GM21528 (cell line): ENCODE results near the gene P2RX5.

Experiments used
- ATAC-seq: cut with Tn5 transposase; IDR thresholded peaks from one replicate; pipeline ENCODE4 v1.9.1; 2021; ENCODE audit warnings: mild to moderate bottlenecking, moderate library complexity; ENCODE audit not compliant: unreplicated experiment, low FRiP score

The P2RX5 gene

DNA sequence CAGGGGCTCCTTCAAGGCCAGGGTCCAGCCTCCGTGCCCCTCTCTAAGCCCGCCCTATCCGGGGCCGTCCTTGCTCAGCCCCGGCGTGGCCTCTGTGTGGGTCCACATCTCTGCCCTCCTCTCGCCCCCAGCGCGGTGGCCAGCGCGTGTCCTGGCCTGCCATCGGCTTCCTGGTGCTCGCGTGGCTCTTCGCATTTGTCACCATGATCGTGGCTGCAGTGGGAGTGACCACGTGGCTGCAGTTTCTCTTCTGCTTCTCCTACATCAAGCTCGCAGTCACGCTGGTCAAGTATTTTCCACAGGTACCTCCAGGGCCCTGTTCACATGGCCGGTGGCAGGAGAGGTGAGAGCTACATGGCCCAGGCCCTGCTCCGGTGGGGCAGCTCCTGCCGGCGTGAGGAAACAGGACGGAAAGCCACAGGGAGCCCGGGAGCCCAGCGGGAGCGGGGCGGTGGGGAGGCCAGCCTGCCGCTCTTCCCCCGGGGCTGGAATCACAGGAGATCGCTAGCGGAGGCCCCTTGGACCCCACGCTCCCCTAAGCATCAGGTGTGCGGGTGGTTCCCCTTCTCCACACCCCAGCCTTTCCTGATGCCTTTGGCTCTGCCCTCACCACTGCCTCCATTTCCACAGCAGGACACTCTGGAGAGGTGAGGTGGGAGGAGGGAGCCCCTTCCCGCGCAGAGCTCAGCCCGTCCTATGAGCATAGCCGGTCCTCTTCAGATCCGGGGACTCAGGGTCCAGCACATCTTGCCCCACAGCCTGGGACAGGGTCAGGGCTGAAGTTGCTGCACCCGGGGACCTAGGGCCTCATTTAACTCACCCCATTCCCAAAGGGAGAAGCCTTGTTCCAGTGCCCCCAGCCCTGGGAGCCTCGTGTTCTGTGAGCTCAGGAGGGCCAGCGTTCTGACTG, 37.8 kb downstream of the P2RX5 start:
- ATAC-seq: no peak

DNA sequence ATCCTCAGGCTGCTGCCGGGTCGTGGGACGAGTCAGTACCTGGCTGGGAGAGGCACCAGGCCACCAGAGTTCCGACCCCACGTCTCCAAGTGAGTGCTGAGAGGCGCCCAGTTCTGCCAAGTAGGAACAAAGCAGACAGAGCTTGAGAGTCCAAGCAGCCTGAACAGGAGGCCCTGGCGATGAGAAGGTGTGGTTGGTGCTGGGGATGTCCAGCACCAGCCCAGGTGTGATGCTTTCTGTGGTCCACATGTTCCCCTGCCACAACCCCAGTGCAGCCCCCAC, 38.4 kb downstream of the P2RX5 start:
- no peak for ATAC-seq

DNA sequence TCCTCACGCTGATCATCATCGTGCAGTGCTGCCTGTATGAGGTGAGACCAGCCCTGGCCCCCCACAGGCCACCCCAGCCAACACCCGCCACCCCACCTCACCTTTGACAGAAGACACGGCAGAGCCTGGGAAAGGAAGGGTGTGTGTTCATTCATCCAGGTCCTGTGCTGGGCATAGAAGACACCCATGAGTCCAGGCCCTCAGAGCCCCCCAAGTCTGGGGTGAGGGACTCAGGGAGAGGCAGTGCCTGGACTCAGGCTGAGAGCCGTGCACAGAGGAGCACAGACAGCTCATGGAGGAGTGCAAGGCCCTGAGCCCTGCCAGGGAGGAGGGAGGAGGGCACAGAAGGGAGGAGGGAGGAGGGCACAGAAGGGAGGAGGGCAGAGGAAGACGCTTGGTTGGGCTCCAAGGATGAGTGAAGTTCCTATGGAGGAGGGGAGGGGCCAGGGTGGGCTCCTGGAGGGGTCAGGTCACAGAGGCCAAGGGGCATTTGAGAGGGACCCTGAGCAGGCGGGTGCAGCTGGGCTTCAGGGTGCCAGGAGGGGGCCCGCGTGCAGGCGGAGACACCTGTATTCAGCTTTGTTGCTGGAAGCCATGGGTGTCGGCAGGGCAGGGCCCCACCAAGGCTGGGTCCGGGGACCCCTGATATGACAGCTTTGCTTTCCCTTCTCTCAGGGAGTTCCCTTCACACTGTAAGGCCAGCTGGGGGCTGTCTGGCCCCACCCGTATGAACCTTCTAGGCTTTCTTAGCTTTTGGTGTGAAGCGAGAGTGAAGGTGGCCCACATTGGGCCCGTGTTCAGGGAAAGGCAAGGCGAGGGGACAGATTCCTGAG, 39.0 kb downstream of the P2RX5 start:
- ATAC-seq: no peak

DNA sequence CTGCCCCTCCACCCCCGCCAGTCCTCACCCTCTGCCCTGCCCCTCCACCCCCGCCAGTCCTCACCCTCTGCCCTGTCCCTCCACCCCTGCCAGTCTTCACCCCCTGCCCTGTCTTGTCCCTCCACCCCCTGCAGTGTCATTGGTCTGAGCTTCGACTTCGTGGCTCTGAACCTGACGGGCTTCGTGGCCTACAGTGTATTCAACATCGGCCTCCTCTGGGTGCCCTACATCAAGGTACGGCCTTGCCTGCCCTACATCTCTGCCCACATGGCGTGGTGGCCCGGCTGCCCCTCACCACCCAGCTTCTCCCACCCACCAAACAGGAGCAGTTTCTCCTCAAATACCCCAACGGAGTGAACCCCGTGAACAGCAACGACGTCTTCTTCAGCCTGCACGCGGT, 39.6 kb downstream of the P2RX5 start:
- no peak for ATAC-seq

DNA sequence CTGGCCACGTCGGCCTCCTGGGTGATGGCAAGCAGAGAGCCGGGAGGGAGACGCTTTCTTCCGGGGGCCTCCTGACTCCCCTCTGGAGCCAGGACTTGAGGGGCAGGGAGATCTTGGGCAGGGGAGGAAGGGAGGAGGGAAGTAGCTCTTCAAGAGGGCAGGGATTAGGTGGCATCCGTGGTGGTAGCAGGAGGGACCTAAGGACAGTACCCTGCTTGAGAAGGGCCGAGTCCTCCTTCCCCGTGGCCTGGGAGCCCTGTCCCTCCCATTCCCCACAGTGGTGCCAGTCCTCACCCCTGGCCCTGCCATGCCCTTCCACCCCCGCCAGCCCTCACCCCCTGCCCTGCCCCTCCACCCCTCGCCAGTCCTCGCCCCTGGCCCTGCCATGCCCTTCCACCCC, 40.2 kb downstream of the P2RX5 start:
- no peak for ATAC-seq

DNA sequence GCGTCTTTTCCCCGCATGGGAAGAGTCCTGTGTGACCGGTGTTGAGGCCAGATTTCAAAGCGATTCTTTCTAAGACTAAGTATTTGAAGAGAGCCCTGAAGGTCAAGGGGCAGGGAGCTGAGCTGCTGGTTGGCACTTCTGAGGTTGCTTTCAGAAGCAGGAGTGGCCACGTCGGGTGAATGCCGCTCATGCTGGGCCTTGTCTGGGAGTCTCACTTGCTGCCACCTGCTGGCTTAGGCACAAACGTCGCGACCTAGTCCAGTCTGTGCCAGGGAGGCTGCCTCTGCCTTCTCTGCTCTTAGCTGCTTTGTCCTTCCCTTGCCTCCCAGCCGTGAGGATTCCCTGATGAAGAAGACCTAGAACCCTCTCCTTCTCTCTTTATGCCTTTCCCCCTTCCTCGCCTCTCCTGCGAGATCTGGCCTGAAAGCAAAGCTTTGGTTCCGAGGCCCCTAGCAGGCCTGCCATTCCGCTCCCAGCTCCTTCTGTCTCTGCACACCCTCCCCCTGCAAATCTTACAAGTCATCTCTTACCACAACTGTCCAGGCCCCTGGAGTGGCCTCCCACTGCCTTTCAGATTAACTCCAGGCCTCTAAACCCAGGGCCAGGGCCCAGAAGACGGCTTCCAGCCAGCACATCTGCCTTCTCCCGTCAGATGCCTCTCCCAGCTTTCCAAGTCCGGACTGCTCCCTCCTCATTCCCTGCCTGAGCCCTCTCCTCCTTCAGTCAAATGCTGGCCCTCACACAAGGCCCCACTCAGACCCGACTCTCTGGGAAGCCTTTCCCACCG, 48.0 kb downstream of the P2RX5 start:
- no peak for ATAC-seq

DNA sequence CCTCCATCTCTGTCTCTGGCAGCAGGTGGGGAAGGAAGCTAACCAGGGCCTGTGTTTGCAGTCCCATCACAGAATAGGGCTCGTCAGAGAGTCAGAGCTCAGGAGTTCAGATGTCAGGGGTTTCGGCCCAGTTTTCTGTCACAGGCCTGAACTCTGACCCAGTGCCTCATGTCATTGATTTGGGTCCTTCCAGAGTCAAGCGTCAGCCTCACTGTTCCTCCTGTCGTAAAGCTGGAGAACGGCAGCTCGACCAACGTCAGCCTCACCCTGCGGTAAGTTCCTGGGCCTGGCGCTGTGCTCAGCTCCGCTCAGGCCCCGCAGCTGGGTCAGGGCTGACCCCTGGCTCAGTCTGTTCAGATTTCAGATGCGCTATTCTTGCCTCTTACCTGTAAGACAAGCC, 48.7 kb downstream of the P2RX5 start:
- no peak for ATAC-seq

DNA sequence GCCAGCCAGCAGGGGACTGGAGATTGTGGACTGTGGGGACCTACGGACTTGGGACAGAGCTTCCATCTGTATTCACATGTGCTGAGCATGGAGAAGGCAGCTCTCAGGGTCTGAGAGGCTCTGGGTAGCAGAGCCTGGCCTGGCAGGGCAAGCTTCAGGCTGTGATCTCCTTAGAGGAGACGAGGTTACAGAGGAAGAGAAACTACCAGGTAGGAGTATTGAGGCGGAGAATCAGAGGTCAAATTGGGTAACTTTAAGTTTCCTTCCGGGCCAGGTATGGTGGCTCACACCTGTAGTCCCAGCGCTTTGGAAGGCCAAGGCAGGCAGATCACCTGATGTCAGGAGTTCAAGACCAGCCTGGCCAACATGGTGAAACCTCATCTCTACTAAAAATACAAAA, 50.6 kb downstream of the P2RX5 start:
- no peak for ATAC-seq

DNA sequence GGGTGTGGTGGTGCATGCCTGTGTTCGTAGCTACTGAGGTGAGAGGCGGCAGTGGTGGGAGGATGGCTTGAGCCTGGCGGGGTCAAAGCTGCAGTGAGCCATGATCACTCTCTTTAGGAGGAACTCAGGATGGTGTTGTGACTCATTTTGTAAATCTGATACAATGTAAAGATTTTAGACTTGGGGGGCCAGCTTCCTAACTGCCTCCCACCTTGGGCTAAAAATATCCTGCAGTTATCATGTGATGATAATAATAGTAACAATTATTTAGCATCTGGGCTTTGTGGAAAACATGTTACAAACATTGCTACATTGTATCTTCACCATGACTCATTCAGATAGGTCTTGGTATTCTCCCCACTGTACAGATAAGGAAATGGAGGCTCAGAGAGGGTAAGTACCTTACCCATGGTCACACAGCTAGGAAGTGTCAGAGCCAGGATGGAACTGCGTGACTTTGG, 52.0 kb downstream of the P2RX5 start:
- no peak for ATAC-seq

DNA sequence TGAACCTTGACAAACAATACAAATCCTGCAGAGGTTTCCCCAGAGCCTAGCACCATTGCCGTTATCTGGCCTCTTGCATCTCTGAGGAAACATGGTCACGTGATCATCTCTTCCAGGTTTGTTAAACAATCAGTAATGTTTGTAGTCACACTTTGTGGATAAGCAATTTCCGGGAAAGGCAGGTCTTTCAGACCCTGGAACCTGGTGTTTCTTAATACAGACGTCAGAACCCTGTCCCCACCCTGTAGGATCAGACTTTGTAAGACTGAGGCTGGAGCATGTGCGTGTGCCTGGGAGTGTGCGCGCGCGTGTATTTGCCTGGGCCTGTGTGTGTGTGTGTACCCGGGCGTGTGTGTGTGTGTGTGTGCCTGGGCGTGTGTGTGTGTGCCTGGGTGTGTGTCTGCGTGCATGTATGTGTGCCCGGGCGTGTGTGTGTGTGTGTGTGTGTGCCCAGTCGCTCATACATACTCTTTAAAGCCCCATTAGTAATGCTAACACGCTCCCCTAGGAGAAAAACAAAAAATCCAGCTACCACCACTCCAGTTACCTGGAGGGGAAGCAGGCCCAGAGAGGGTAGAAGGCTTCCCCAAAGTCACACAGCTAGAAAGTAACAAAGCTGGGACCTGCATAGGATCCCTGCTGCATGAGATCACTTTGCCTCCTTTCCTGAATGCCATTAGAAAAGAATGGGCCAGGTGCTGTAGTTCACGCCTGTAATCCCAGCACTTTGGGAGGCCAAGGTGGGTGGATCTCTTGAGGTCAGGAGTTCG, 54.1 kb downstream of the P2RX5 start:
- ATAC-seq: no peak

DNA sequence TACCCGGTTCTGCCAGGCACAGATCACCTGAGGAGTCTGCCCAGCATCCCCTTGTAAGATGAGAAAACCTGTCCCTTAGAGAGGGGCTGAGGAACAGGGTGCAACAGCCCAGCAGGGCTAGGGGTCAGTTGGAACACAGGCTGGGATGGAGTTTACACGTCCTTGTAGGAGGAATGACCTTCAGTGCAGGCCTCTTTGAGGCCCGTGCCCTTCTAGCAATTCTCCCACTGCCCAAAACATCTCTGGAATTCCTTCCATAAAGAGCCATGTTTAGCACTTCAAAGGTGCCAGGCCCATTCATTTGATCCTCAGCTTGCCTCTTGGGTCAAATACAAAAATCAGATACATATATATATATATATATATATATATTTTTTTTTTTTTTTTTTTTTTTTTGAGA, 54.9 kb downstream of the P2RX5 start:
- ATAC-seq: no peak

DNA sequence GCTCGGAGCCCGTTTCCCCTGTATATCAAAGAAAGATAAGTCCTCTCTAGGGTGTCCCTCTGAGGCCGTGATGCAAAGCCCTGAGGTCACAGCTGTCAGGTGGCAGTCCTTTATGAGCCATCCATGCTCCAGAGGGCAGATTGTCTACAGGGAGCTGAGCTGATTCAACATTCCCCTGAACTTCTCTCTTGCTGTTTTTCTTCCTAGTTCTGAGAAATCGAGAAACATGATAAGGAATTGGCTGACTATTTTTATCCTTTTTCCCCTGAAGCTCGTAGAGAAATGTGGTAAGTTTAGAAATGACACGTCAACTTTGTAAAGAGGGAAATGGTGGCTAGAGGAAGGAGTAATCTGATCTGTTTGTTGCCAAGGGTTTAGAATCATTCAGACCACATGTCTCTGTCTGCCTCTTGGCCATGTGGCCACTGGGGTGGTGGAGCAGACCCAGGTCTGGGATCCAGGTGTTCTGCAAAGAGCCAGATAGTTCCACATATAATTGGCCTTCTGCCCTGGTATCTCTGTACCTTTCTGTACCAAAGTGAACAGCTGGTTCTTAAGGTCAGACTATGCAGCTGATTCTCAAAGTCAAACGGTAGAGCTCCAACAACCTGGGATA, 55.9 kb downstream of the P2RX5 start:
- no peak for ATAC-seq

DNA sequence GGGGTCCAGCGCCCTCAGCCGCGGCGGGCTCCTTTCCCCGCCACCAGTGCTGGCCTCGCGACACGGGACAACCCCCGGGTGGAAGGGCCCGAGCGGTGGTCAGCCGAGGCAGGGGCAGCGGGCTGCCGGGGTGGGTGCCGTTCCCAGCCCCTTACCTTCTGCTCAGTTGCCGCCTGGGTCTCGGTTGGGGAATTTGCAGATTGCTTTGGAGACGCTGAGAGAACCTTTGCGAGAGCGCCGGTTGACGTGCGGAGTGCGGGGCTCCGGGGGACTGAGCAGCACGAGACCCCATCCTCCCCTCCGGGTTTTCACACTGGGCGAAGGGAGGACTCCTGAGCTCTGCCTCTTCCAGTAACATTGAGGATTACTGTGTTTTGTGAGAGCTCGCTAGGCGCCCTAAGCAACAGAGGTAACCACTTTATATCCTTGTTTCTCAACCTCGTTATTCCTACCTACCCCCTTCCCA, 59.0 kb downstream of the P2RX5 start:
- ATAC-seq: peak; percentile 21

DNA sequence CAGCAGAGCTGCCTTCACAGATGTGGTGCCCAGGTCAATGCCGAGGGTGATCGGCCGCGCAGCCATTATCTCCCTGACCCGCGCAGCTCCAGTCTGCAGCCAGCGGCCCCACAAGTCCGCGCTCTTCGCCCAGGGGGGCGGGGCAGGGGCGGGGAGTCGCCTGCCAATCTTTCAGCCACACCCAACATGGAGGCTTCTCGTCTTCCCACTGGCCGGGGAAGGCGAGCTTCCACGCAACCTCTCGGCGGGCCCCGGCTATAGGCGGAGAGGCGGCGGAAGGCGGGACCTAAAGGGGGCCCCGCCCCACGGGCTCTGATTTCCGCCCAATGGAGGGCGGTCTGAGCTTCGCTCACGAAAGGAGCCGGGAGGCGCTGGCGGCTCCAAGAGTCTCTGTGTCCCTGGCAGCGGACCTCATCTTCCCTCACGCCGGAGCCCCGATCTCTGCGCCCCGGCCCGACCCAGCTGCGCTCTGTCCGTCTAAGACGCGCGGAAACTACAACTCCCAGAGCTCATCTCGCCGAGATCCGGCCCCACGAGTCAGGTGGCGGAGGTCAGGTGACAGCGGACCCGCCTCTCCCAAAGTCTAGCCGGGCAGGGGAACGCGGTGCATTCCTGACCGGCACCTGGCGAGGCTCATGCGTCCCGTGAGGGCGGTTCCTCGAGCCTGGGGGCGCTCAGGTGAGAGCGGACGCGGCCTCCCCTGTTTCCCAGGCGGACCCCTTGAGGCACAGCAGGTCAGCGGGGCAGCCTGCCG, 59.6 kb downstream of the P2RX5 start, which contains the start of the genes CTNS and SHPK:
Gene CTNS, plus strand, starts transcription at position 607 of the 754 bp plus-strand sequence. CDS start 3,447 bp downstream, outside the sequence.
Gene SHPK, minus strand, starts transcription at position 97 of the 754 bp plus-strand sequence. Its CDS starts 31 bp downstream, at position 66.
- ATAC-seq: peak; percentile 91

DNA sequence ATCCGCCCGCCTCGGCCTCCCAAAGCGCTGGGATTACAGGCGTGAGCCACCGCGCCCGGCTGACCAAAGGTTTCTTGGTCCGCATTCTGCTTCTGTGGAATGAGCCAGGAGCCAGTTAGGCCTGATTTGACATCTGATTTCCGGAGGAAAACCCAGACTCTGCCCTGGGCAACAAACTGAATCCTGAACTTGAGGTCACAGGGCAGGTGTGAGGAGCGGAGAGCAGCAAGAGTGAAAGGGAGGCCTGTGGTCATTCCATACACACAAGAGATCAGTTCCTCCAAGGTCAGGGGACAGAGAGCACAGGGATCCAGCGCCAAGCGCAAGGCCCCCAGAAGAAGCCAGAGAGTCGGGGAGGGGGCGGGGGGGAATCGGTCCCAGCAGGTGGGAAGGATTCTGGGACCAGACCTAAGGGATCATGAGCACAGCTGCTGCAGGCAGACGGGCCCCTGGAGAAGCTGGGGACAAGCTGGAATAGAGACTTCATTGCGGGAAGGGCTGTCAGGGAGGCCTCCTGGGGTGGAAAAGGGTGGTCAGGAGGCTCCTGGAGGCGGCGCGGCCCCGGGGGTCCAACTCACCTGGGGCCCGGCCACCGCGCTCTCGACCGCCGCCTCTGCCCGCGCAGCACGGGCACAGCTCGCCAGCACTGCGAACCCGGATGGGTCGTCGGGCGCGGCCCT, 60.3 kb downstream of the P2RX5 start:
- ATAC-seq: peak; percentile 2

DNA sequence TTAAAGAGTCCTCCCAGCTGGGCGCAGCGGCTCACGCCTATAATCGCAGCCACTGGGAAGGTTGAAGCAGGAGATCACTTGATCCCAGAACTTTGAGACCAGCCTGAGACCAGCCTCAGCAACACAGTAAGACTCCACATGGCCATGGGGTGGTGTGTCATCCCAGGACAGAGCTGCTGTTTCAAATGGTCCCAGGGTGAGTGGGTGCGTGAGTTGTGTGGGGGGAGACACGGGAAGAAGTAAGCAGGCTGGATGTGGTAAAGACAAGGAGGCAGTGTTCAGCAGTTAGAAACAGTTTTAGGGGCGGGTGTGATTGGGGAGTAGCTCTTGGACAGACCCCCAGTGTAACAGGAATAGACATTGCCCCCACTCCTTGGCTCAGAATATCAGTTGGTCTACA, 63.7 kb downstream of the P2RX5 start:
- ATAC-seq: no peak

DNA sequence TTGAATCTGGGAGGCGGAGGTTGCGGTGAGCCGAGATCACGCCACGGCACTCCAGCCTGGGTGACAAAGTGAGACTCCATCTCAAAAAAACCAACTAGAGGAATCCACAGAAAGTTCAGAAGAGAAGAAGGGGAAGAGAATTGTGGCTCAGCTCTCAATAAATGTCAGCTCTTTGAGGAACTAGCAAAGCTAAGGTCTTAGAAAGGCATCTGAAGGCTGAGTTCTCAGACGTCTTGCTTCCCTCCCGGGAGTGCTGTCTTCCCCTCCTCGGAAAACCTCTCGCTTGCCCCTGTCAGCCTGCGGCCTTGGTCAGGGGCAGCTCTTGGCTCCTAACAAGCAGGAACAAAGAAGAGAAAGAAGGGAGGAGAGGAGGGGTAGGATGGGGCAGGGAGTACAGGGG, 65.2 kb downstream of the P2RX5 start:
- no peak for ATAC-seq

DNA sequence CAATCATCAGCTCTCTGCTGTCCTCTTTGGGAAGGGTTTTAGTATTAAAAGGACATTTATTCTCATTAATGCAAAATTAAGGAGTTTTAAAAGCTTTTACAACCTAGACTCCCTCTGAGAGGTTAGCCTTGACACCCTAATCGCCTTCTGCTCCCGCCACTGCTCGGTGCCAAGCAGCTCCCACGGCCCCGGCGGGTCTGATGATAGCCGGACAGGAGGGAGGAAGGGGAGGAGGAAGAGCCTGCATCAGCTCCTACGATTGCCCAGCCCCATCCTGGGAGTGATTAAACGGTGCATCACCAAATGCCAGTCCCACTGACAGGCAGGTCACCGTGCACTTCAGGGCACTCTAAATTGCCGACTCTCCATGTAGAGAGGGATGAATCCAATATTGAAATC, 68.2 kb downstream of the P2RX5 start:
- no peak for ATAC-seq
